ENCODE data around the gene LCN12.
A peak's percentile ranks its signal among the peaks of the same experiment; 100 is the strongest.

Gene LCN12

DNA sequence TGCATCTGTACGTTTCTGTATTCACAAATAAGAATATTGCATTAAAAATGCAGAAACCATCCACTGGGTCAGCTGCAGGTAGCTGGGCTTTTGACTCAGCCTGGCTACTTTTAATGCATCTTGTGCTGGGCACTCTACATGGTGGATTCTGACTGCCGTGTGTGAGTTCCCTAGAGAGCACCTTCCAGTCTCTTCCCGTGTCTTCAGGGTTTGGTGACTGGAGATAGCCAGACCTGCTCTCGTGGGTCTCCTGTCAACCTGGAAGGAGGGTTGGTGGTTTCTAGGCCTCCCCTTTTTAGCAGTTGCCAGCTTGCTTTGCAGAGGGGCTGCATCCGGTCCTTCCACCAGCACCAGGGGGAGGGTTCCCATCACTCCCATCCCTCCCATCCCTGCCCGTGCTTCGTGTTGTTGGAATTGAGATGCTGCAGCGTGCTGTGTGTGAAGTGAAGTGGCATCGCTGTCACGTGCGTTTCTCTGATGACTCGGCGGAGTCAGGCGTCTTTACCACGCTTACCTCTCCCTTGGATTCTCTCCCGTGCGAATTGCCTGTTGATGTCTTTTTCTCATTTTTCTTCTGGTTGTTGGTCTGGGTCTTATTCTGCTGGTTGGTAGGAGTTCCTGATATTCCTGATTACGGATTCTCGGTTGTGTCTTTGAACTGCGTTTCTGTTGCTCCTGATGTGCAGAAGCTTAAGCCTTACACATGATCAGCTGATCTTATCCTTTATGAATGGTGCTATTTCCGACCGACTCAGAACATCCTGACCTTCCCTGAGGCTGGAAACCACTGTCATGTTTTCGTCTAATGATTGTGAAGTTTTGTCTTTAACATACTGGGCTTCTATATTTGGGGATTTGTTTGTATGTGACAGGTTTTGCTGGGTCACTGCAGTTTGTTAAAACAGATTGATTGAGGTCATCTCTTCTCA is 24.5 kb upstream of the LCN12 start:
- DNase-seq (ENCODE audit: low spot score) = no peak

DNA sequence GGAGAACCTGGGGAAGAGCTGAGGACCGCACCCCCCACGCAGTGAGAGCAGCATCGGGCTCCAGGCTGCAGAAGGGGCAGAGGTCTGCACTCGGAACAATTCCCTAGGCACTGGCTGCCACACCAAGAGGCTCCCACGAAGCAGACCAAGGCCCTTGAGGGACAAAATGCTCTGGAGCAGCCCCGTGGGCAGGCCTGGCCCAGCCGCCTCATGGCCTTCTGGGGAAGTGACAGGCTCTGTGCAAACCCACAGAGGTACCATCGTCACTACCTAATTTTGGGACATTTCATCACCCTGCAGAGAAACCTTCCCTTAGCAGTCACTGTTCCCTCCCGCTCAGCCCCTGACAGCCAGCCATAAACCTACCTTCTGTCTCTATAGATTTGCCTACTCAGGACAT is 23.5 kb upstream of the LCN12 start:
- DNase-seq (ENCODE audit: low spot score) = no peak

DNA sequence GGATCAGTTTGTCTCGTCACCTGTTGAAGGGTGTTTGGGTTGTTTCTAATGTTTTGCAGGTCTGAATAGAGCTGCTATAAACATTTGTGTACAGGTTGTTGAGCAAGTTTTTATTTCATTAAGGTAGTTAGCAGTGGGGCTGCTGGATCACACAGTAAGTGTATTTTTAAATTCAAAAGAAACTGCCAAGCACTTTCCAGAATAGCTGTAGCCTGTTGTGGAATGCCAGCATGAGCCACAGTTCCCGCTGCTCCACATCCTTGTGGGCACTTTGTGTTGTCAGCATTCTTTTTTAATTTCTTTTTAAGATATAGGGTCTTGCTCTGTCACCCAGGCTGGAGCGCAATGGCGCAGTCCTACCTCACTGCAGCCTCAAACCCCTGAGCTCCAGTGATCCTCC is 22.1 kb upstream of the LCN12 start:
- no peak for DNase-seq (ENCODE audit: low spot score)

DNA sequence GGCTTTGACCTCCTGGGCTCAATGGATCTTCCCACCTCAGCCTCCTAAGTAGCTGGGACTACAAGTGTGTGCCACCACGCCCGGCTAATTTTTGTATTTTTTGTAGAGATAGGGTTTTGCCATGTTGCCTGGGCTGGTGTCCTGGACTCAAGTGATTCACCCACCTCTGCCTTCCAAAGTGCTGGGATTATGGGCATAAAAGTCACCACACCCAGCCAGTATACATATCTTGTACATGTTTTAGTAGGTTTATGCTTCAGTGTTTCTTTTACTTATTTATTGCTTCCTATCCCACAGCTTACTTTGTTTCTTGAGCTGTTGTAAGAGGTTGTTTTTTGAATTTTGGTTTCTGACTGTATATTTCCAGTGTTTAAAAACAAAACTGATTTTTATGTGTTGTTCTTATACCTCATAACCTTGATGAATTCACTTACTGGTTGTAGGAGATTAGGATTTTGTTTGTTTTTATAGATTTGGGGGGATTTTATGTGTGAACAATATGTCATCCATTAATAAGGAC is 20.4 kb upstream of the LCN12 start:
- DNase-seq (ENCODE audit: low spot score) = no peak

DNA sequence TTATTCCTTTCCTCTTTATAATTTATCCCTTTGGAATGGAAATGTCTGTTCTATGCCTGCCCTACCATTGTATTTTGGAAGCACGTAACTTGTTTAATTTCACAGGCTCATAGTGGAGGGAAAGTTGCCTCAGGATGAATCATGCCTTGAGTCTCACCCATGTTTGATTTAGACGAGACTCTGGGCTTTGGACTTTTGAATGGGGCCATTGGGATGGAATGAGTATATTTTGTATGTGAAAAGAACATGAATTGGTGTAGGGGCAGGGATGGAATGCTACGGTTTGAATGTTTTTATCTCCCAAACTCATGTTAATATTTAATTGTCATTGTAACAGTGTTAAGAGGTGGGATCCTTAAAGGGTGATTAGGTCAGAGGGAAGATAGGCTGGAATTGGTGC is 17.8 kb upstream of the LCN12 start:
- no peak for DNase-seq (ENCODE audit: low spot score)

DNA sequence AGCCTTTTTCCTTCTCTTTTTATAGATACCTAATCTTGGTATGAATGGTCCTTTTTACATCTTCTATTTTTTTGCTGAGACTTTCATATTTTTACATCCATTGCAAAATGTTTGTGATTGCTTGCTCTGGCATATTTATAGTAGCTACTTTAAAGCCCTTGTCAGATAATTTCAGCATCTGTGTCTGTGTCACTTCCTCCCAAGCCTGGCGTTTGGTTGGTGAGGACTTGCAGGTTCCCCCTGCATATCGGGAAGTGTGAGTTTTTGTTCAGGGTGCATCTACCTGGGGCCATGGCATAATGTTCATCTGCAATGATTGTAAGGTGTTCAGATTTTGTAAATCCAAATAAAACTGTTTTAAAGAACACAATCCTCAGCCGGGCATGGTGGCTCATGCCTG is 16.4 kb upstream of the LCN12 start:
- DNase-seq (ENCODE audit: low spot score) = no peak

DNA sequence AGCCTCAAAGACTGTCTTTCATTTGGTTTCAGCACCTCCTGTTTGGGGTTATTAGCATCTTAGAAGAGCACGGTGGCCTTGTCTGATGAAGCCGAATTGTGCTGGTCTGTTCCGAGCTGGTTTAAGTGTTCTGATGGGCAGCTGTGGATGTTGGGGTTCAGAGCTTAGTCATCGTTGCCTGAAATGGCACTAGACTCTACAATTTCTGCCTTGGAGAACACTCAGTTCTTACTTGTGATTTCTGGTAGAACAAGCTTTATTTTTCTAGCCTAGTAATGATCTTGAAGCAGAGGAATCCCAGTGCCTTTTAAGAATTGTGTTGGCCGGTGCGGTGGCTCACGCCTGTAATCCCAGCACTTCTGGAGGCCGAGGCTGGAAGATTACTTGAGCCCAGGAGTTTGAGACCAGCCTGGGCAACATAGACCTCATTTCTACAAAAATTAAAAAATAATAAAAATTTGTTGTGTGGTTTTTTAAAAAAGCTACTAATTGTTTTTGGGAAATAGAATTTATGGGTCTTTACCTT is 15.4 kb upstream of the LCN12 start:
- no peak for DNase-seq (ENCODE audit: low spot score)

DNA sequence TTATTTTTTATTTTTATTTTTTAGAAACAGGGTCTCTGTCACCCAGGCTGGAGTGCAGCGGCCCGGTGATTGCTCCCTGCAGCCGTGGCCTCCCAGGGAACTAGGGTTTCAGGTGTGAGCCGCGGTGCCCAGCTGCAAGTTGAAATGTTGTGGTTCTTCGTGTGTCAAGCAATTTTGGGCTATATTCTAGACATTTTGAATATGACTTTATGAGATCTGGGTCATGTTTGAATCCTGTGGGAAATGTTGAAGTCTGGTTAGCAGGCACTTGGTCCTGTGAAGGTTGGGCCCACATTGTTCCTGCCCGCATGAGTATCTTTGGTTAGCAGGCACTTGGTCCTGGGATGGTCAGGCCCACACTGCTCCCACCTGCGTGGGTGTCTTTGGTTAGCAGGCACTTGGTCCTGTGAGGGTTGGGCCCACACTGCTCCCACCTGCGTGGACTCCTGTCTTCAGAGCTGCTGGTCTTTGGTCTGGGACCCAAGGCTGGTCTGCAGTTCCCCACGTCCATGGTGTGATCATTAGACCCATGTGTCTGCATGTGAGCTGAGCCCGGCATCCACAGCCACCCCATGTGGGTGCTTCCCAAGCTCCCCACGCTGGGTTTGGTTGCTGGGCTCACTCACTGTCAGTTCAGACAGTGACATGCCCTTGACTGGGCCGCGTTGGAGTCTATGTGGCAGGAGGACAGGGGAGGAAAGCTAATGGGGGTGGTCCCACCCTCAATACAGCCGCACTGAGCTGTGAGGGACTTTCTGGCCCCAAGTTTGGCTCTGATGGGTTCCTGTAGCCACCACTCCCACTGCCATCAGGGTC is 14.7 kb upstream of the LCN12 start:
- DNase-seq (ENCODE audit: low spot score) = no peak

DNA sequence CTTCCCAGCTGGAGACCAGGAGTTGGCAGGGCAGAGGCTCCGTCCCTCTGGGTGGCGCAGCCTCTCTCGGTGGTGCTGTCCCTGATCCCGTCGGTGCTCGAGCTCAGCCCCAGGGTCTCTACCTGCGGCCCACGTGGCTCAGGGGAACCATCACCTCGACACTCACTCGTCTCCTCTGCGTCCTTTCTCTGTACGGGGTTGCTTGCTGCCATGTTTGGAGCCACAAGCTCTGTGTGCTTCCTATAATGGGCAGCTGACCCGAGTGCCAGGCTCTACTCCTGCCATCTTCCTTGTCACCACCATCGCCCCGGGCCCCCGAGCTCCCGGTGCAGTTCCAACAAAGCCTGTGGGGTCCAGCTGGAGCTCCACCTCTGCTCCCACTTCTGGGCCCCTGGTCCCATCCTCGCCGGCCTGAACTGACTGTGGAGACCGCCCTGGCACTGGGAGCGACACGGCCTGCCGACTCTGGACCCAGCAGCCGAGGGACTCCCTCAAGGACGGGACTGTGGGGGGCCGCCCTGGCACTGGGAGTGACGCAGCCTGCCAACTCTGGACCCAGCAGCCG is 12.6 kb upstream of the LCN12 start:
- no peak for DNase-seq (ENCODE audit: low spot score)

DNA sequence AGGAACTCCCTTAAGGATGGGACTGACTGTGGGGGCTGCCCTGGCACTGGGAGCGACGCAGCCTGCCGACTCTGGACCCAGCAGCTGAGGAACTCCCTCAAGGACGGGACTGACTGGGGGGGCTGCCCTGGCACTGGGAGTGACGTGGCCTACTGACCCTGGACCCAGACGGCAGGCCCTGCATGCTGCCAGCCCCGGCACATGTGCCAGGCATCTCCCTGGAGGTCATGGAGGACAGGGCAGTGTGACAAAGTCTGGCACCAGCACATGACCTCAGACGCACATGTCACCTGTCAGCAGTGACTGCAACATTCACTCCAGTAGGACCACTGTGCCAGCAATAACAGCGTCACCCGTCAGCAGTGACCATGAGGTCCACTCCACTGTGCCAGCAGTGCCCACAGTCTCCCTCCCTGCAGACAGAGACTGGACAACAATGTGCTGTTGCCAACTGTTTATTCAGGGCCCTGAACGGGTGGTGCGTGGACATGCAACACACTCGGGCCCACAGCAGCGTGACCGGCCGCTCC is 12.0 kb upstream of the LCN12 start:
- DNase-seq (ENCODE audit: low spot score) = no peak

DNA sequence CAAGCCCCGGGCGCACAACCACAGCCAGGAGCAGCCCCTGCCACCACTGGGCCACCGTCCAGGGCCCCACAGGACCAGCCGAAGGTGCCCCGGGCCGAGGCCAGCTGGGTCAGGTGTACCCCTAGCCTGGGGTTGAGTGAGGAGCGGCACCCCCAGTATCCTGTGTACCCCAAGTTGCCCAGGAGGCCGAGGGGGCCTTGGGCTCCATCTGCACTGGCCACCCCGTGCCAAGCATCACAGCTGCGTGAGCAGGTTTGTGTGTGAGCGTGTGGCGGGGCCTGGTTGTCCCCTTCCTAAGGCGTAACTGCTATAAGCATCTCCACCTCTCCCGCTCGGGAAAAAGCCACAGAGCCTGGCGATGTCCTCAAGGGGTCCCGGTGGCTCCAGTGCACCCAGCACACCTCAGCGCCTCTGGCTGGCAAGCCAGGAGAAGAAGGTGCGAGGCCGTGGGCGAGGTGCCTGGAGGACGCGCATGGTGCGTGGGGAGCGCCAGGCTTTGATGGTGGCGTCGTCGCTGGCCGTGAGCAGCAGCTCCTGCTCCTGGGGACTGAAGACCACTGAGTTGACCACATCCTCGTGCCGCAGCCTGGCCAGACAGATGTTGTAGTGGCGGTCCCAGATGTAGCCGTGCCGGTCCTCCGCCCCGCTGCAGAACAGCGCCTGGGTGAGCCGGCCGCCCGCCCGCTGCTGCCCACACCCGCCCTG is 11.4 kb upstream of the LCN12 start:
- DNase-seq (ENCODE audit: low spot score) = no peak

DNA sequence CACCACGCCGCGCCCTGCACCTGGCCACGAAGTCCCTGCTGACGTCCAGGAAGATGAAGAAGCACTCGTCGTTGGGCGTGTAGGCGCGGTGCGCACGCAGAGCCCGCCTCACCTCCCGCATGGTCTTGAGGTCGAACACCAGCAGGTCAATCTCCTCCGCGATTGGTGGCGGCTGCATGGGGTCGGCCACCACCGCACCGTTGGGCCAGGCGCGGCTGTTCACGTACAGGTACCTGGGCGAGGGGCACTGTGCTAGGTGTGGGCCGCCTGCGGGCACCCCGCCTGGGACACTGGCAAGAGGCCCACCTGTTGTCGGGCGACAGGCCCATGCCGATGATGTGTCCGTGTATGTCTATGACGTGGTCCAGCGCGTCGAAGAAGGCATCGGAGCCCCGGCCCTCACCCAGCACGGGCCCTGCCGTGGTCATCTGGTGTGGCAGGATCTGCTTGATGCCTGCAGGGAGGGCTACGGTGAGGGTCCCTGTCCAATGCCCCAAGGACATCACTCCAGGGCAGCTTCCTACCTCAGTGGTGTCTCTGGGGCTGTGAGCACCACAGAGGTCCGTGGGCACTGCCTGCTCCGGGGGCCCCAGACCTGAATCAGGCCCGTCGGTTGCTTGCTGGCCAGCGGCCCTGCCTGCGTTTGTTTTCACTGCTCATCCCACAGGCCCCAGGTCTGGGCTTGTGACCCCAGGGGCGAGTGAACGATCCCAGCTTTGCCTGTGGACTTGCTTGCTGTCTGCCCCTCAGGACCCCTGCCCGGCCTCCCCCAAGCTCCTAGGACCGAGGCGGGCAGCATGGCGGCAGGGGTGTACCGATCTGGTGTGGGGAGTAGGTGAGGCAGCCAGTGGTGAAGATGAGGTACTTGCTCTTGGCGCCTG is 10.6 kb upstream of the LCN12 start:
- no peak for DNase-seq (ENCODE audit: low spot score)

DNA sequence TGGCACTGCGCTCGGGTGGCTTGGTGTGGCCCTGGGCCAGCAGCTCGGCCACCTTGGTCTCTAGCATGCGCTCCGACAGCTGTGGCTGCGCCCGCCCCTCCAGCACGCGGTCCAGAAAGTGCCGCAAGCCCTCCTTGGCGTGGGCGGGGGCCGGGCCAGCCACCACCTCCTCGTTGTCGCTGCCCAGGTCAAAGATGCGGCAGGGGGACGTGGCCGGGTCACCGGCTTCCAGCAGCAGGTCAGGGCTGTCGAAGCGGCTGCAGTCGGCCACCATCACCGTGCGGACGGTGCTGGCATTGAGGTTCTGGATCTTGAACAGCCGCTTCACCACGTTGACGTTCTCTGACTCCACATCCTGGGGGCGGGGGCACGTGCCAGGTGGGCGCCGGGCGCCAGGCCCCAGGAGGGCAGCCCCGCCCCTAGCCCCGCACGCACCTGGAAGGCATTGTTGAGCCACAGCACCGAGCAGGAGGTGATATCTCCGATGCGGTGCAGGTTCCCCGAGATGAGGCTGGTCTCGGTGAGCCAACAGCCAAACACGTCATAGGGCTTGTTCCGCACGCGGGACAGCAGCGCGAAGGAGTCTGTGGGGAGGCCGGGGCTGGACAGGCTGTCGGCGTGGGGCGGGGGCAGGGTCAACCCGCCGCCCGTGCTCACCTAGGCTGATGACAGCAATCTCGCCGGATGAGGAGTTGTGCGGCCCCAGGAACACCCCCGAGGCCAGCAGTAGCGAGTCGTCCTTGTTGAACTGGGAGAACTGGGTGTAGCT is 9.8 kb upstream of the LCN12 start:
- no peak for DNase-seq (ENCODE audit: low spot score)

DNA sequence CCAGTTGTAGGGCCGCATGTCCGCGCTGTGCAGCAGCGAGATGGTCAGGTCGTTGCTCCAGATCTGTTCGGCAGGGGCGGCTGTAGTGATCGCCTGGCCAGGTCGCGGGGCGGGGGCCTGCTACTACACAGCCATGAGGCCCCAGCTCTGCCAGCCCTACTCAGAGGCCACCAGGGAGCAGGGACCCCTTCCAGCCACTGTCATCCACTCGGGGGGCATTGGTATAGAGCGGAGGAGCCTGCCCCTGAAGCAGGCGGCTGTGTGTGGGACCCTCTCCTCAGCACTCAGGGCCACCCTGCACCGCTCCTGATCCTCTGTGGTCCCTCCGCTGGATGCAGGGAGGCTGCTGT is 9.2 kb upstream of the LCN12 start:
- no peak for DNase-seq (ENCODE audit: low spot score)

DNA sequence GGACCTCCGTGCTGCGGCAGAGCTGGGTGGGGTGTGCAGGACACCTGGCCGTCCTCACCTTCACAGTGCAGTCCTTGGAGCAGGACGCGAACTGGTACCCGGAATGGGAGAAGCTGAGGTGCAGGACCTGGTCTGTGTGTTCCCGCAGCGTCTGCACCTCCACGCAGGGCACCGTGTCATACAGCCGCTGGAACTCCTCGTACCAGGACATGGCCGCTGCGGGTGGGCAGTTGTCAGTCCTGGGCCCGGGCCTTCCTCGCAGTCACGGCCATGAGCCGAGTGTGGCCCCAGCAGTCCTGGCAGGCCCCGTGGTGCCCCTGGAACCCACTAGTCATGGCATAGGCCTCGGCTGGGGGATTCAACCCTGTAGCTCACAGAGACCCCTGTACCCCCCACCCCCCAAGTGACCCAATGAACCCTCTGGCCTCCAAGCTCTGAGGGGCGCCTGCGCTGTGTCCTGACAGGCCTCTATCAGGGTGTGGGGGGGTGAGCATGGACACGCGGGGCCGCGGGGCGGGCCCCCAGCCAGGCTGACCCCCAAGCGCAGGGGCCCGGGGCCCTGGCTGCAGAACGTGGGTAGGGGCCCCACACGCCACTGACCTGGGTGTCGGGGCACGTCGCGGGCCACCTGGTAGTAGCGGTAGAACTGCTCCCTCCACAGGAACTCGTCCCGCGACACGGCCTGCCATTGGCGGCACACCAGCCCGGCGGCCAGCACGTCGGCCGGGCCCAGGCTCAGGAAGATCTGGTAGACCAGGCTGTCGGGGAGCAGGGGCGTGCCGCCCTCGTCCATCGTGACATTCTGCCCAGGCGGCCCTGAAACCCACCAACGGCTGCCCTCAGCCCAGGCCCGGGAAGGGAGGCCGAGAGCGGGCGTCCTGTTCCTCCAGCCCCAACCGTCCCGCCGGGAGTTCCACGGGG is 8.5 kb upstream of the LCN12 start:
- DNase-seq (ENCODE audit: low spot score) = no peak

DNA sequence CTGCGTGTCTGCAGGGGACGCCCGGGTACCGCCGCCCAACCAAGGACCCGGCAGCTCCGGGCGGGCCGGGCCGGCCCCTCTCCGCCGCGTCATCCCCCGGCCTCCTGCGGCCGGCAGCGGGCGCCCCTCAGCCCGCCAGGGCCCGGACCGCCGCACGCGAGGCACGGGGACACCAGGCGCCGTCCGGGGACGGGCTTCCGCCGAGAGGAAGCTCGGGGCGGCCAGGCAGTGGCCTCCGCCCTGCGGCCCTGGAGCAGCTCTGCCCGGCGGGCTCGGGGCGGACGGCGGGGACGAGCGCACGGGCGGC is 7.9 kb upstream of the LCN12 start:
- DNase-seq (ENCODE audit: low spot score) = no peak

DNA sequence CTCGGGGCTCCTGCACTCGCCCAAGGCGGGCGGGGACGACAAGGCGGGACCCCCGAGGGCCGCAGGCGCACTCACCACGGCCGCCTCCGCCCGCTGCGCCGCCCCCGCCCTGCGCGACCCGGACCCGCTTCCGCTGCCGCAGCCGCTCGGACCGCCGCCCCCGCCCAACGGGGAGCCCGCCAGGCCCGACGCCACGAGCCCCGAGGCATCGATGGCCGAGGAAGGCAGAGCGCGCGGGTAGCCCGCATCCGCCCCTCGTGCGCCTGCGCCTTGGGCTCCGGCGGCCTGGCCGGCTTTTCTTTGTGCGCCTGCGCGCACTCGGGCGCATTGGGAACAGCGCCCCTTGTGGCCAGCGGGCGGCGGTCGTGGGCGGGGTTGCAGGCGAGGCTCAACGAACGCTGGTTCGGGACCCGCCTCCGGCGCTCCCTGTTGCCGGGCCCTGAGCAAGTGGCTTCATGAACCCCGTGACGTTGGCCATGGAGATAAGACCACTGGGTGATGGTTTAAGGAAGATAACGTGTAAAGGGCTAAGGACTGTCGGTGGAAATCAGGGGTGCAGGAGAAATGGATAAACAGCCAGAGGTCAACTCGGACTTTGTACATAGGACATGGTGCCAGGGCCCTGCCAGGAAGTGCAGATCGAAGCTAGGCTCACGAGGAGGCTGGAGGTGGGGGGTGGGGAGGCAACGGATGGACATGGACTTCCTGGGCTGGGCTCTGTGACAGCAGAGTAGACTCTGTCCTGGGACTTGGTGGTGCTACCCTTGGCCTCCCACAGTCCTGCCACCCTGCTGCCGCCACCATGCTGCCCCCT is 7.3 kb upstream of the LCN12 start, which contains the start of the genes C8G and FBXW5:
Gene C8G (plus strand): TSS at position 725 of the 814 bp plus-strand sequence. CDS start 78 bp downstream, at position 803.
Gene FBXW5 (minus strand): TSS at position 220 of the 814 bp plus-strand sequence. CDS start 655 bp downstream, outside the sequence.
- peak; percentile 94 for DNase-seq (ENCODE audit: low spot score)
